CD4-positive, alpha-beta T cell (primary cell): Measurements from ENCODE around the gene CTIF. TPM values are rescaled to one million over a fixed set of nuclear protein-coding genes. Genes with fewer than 3 reads are reported as not detected.

Experiments
- ATAC-seq: fragments of 200-7000 bp; cut with Tn5 transposase; one replicate; pipeline ENCODE4 v1.10.0; 2022; ENCODE audit warnings: mild to moderate bottlenecking; ENCODE audit not compliant: poor library complexity
- CTCF ChIA-PET: fragments of 350-600 bp; sonication (Branson Sonifier 250); formaldehyde crosslinking; loops from one replicate; lab custom pipeline; 2021; ENCODE audit warnings: antibody characterized with exemption, inconsistent platforms; lab: Charles Lee
- POLR2A ChIA-PET: fragments of 350-600 bp; sonication (Branson Sonifier 250); formaldehyde crosslinking; loops from one replicate; lab custom pipeline; 2021; ENCODE audit warnings: antibody characterized with exemption, inconsistent platforms; lab: Charles Lee
- DNase-seq, 14 experiments: peaks; one replicate each; pipeline ENCODE4 v3.0.0-alpha.2; 2013 to 2020; ENCODE audit warnings: mixed read lengths in 2 of 14
- H3K27ac ChIP-seq, 2 donors: one replicate each; pipeline versions ENCODE4 v1.5.1 to v1.7.0; 2013; ENCODE audit warnings: low read length in 2 of 2, low read depth in 1 of 2, mild to moderate bottlenecking in 1 of 2
- H3K27me3 ChIP-seq, 2 experiments: 1 replicate in 1 of 2; 2 replicates in 1 of 2; pipeline versions ENCODE4 v1.6.1 to v1.7.0; 2013; ENCODE audit warnings: low read length in 2 of 2, control low read depth in 1 of 2, mild to moderate bottlenecking in 1 of 2, moderate library complexity in 1 of 2; ENCODE audit not compliant: insufficient read depth in 2 of 2, control insufficient read depth in 1 of 2
- H3K36me3 ChIP-seq: one replicate; pipeline ENCODE4 v1.6.1; 2013; ENCODE audit warnings: low read length, control low read depth; ENCODE audit not compliant: insufficient read depth
- H3K4me1 ChIP-seq: one replicate; pipeline ENCODE4 v1.6.1; 2013; ENCODE audit warnings: low read length, control low read depth; ENCODE audit not compliant: insufficient read depth
- H3K4me3 ChIP-seq: one replicate; pipeline ENCODE4 v1.5.1; 2013; ENCODE audit warnings: mild to moderate bottlenecking, low read length, moderate library complexity
- H3K9me3 ChIP-seq, 2 experiments: 1 replicate in 1 of 2; 2 replicates in 1 of 2; pipeline versions ENCODE4 v1.6.1 to v1.7.0; 2013; ENCODE audit warnings: low read length in 2 of 2, mild to moderate bottlenecking in 2 of 2, control low read depth in 1 of 2, moderate library complexity in 1 of 2; ENCODE audit not compliant: control insufficient read depth in 1 of 2, insufficient read depth in 1 of 2
- H3K27ac Mint-ChIP-seq: one replicate; pipeline ENCODE4 v1.8.0; 2020; ENCODE audit warnings: mixed read lengths
- H3K27me3 Mint-ChIP-seq: one replicate; pipeline ENCODE4 v1.8.0; 2021; ENCODE audit warnings: mixed read lengths
- H3K36me3 Mint-ChIP-seq: one replicate; pipeline ENCODE4 v1.8.0; 2021; ENCODE audit warnings: low read depth, mixed read lengths
- H3K4me1 Mint-ChIP-seq: one replicate; pipeline ENCODE4 v1.8.0; 2021; ENCODE audit warnings: low read depth, mixed read lengths
- H3K4me3 Mint-ChIP-seq: one replicate; pipeline ENCODE4 v1.8.0; 2020; ENCODE audit warnings: mild to moderate bottlenecking, mixed read lengths
- H3K9me3 Mint-ChIP-seq: one replicate; pipeline ENCODE4 v1.8.0; 2020; ENCODE audit warnings: mixed read lengths
- CTCF ChIP-seq: fragments of 200-600 bp; IDR thresholded peaks from one replicate; pipeline ENCODE4 v1.8.0; 2022; ENCODE audit warnings: antibody characterized with exemption, mild to moderate bottlenecking
- intact Hi-C, 2 experiments: fragments of 100-400 bp; cut with DNase I in 1 of 2; cut with micrococcal nuclease in 1 of 2; formaldehyde crosslinking; loops; one replicate each; pipeline versions ENCODE4 v1.15.1 to v1.9.0; 2023 to 2025; cut with DNase I, micrococcal nuclease
- total RNA-seq, 174 experiments: library from RNA in 2 of 174; stranded (reverse) in 2 of 174; gene quantifications; one replicate each; pipeline ENCODE4 v1.2.3 and lab custom pipeline; 2021 to 2026

CTIF gene
- total RNA-seq, 2 experiments from 2014 or later: 1.1 to 2.9 TPM

- ChIA-PET POLR2A (no interaction called here), CTCF (no interaction called here)
- Histone ChIP-seq H3K36me3 (no peaks in the 10 kb centered on the region), H3K27me3 (peaks cover 14 to 16% of the 10 kb centered on the region in 2 experiments), H3K27ac (no peak overlapping the region), H3K9me3 (no peaks in the 10 kb centered on the region), H3K4me3 (no peak overlapping the region), H3K4me1 (peaks cover 18% of the 10 kb centered on the region)
- intact Hi-C loops: no loop called here
- no peak for DNase-seq
- no peak overlapping the region for H3K4me3 Mint-ChIP-seq
- TF ChIP-seq CTCF: no peak
- no peaks in the 10 kb centered on the region for H3K36me3 Mint-ChIP-seq
- H3K4me1 Mint-ChIP-seq: peaks cover 3% of the 10 kb centered on the region
- no peaks in the 10 kb centered on the region for H3K9me3 Mint-ChIP-seq
- H3K27me3 Mint-ChIP-seq: peaks cover 26% of the 10 kb centered on the region
- no peak overlapping the region for H3K27ac Mint-ChIP-seq
- no peak for ATAC-seq
Observed at GRCh38 chr18:48544116-48544515, 5.3 kb downstream of the CTIF start.

- intact Hi-C loops: no loop called here
- no peak overlapping the region for H3K27ac ChIP-seq
- Mint-ChIP-seq H3K9me3 (no peaks in the 10 kb centered on the region), H3K4me1 (peaks cover 3% of the 10 kb centered on the region), H3K4me3 (no peak overlapping the region), H3K27ac (no peak overlapping the region), H3K36me3 (no peaks in the 10 kb centered on the region), H3K27me3 (peaks cover 26% of the 10 kb centered on the region)
- ATAC-seq (no peak), DNase-seq (no peak)
- POLR2A ChIA-PET: no interaction called here
- H3K9me3 ChIP-seq: no peaks in the 10 kb centered on the region
- CTCF ChIA-PET: no interaction called here
- H3K36me3 ChIP-seq: no peaks in the 10 kb centered on the region
- peaks cover 14 to 16% of the 10 kb centered on the region in 2 experiments for H3K27me3 ChIP-seq
- H3K4me3 ChIP-seq: no peak overlapping the region
- no peak for TF ChIP-seq CTCF
- H3K4me1 ChIP-seq: peaks cover 13% of the 10 kb centered on the region
Observed at GRCh38 chr18:48544661-48545415, 6.0 kb downstream of the CTIF start.

- no peaks in the 10 kb centered on the region for H3K9me3 Mint-ChIP-seq
- H3K4me1 ChIP-seq: peaks cover 4% of the 10 kb centered on the region
- H3K27me3 Mint-ChIP-seq: peaks cover 26% of the 10 kb centered on the region
- ATAC-seq: no peak
- TF ChIP-seq CTCF: no peak
- intact Hi-C loops: no loop called here
- ChIA-PET CTCF (no interaction called here), POLR2A (no interaction called here)
- no peak overlapping the region for H3K27ac Mint-ChIP-seq
- no peaks in the 10 kb centered on the region for H3K36me3 ChIP-seq
- H3K4me1 Mint-ChIP-seq: peaks cover 3% of the 10 kb centered on the region
- H3K27ac ChIP-seq: no peak overlapping the region
- H3K27me3 ChIP-seq: peaks cover 12 to 13% of the 10 kb centered on the region in 2 experiments
- H3K9me3 ChIP-seq: no peaks in the 10 kb centered on the region
- no peak overlapping the region for H3K4me3 Mint-ChIP-seq
- H3K4me3 ChIP-seq: no peak overlapping the region
- no peaks in the 10 kb centered on the region for H3K36me3 Mint-ChIP-seq
- DNase-seq: peak in 1 of 14 experiments; percentile 8
Observed at GRCh38 chr18:48545757-48546321, 7.0 kb downstream of the CTIF start.
